HUES6 (cell line): ENCODE measurements around the gene ELAVL1.

Experiments used
- H3K27ac ChIP-seq: 2 replicates; pipeline ENCODE4 v1.7.0; 2013; ENCODE audit warnings: low read depth, mild to moderate bottlenecking, low read length, inconsistent platforms
- H3K27me3 ChIP-seq: 2 replicates; pipeline ENCODE4 v1.6.1; 2013; ENCODE audit warnings: low read length; ENCODE audit not compliant: control insufficient read depth, insufficient read depth
- H3K36me3 ChIP-seq: 2 replicates; pipeline ENCODE4 v1.6.1; 2013; ENCODE audit warnings: low read length; ENCODE audit not compliant: control insufficient read depth, insufficient read depth
- H3K4me1 ChIP-seq: 2 replicates; pipeline ENCODE4 v1.6.1; 2013; ENCODE audit warnings: low read length; ENCODE audit not compliant: control insufficient read depth, insufficient read depth
- H3K4me3 ChIP-seq: 2 replicates; pipeline ENCODE4 v1.5.1; 2013; ENCODE audit warnings: low read depth, low read length
- H3K9ac ChIP-seq: one replicate; pipeline ENCODE4 v1.6.1; 2013; ENCODE audit warnings: mild to moderate bottlenecking, low read length
- H3K9me3 ChIP-seq: 2 replicates; pipeline ENCODE4 v1.6.1; 2013; ENCODE audit warnings: low read depth, low read length; ENCODE audit not compliant: control insufficient read depth, insufficient read depth

ELAVL1 gene

GRCh38 chr19:7944177-7944761 is 61.2 kb downstream of the ELAVL1 start:
- Histone ChIP-seq H3K36me3 (peaks cover 23% of the 10 kb centered on the region), H3K9me3 (no peaks in the 10 kb centered on the region), H3K27ac (0 out of 2 replicates have a peak overlapping the region, but pooled peaks have one; percentile 54), H3K4me1 (peaks cover 4% of the 10 kb centered on the region; the same call in 1 of the 2 replicates), H3K4me3 (peak overlapping the region; percentile 95), H3K9ac (peak overlapping the region; percentile 79), H3K27me3 (no peaks in the 10 kb centered on the region)

- Histone ChIP-seq H3K27ac (peak within 1 kb of the TSS; percentile 93), H3K4me3 (peak within 1 kb of the TSS; percentile 95), H3K27me3 (no peaks in the 10 kb centered on the region), H3K36me3 (peaks cover 29% of the 10 kb centered on the region), H3K4me1 (peaks cover 4% of the 10 kb centered on the region; the same call in 1 of the 2 replicates), H3K9me3 (no peaks in the 10 kb centered on the region), H3K9ac (peak within 1 kb of the TSS; percentile 92)
Observed at GRCh38 chr19:7943444-7944176, 61.8 kb downstream of the ELAVL1 start, which contains the start of gene TIMM44. TIMM44 (minus strand) TSS chr19:7943666; CDS start chr19:7943651, 15 bp downstream.

GRCh38 chr19:7942981-7943443 is 62.4 kb downstream of the ELAVL1 start:
- peak overlapping the region; percentile 95 for H3K4me3 ChIP-seq
- H3K4me1 ChIP-seq = peaks cover 4% of the 10 kb centered on the region; the same call in 1 of the 2 replicates
- no peaks in the 10 kb centered on the region for H3K27me3 ChIP-seq
- peak overlapping the region; percentile 92 for H3K9ac ChIP-seq
- H3K27ac ChIP-seq = peak overlapping the region; percentile 93
- H3K9me3 ChIP-seq = no peaks in the 10 kb centered on the region
- H3K36me3 ChIP-seq = peaks cover 35% of the 10 kb centered on the region

- Histone ChIP-seq H3K4me3 (peak overlapping the region; percentile 95), H3K36me3 (peaks cover 44% of the 10 kb centered on the region), H3K9ac (no peak overlapping the region)
Observed at GRCh38 chr19:7941895-7942596, 63.4 kb downstream of the ELAVL1 start.

GRCh38 chr19:7940841-7941240 is 64.6 kb downstream of the ELAVL1 start:
- Histone ChIP-seq H3K9me3 (no peaks in the 10 kb centered on the region), H3K27me3 (no peaks in the 10 kb centered on the region), H3K4me3 (no peak overlapping the region), H3K9ac (no peak overlapping the region), H3K36me3 (peaks cover 56% of the 10 kb centered on the region), H3K27ac (no peak overlapping the region), H3K4me1 (peaks cover 4% of the 10 kb centered on the region; the same call in 1 of the 2 replicates)

More at GRCh38 chr19:7941895-7942596, 63.4 kb downstream of the ELAVL1 start:
- Histone ChIP-seq H3K27ac (no peak overlapping the region), H3K4me1 (peaks cover 4% of the 10 kb centered on the region; the same call in 1 of the 2 replicates), H3K27me3 (no peaks in the 10 kb centered on the region), H3K9me3 (no peaks in the 10 kb centered on the region)

- Histone ChIP-seq H3K27me3 (no peaks in the 10 kb centered on the region), H3K4me1 (no peaks in the 10 kb centered on the region), H3K36me3 (peaks cover 95% of the 10 kb centered on the region), H3K27ac (no peak overlapping the region), H3K9me3 (no peaks in the 10 kb centered on the region), H3K4me3 (no peak overlapping the region), H3K9ac (no peak overlapping the region)
Observed at GRCh38 chr19:7934766-7935165, 70.7 kb downstream of the ELAVL1 start.

- Histone ChIP-seq H3K27me3 (no peaks in the 10 kb centered on the region), H3K4me3 (no peak overlapping the region), H3K4me1 (peaks cover under 1% of the 10 kb centered on the region; the same call in 1 of the 2 replicates), H3K9ac (no peak overlapping the region), H3K9me3 (no peaks in the 10 kb centered on the region), H3K36me3 (peaks cover 92% of the 10 kb centered on the region), H3K27ac (no peak overlapping the region)
Observed at GRCh38 chr19:7933828-7934725, 71.4 kb downstream of the ELAVL1 start.

- no peaks in the 10 kb centered on the region for H3K27me3 ChIP-seq
- no peak overlapping the region for H3K4me3 ChIP-seq
- peaks cover 3% of the 10 kb centered on the region; the same call in 1 of the 2 replicates for H3K4me1 ChIP-seq
- no peaks in the 10 kb centered on the region for H3K9me3 ChIP-seq
- H3K9ac ChIP-seq = no peak overlapping the region
- no peak overlapping the region for H3K27ac ChIP-seq
- peaks cover 86% of the 10 kb centered on the region for H3K36me3 ChIP-seq
Observed at GRCh38 chr19:7933411-7933810, 72.0 kb downstream of the ELAVL1 start.

GRCh38 chr19:7932930-7933300 is 72.5 kb downstream of the ELAVL1 start:
- no peak overlapping the region for H3K9ac ChIP-seq
- peaks cover 81% of the 10 kb centered on the region for H3K36me3 ChIP-seq
- no peak overlapping the region for H3K27ac ChIP-seq

GRCh38 chr19:7932276-7932929 is 73.0 kb downstream of the ELAVL1 start:
- Histone ChIP-seq H3K27ac (no peak overlapping the region), H3K36me3 (peaks cover 77% of the 10 kb centered on the region), H3K4me1 (peaks cover 3% of the 10 kb centered on the region; the same call in 1 of the 2 replicates), H3K9me3 (no peaks in the 10 kb centered on the region), H3K27me3 (no peaks in the 10 kb centered on the region), H3K4me3 (no peak overlapping the region), H3K9ac (no peak overlapping the region)

More at GRCh38 chr19:7932930-7933300, 72.5 kb downstream of the ELAVL1 start:
- H3K27me3 ChIP-seq = no peaks in the 10 kb centered on the region
- no peak overlapping the region for H3K4me3 ChIP-seq
- no peaks in the 10 kb centered on the region for H3K9me3 ChIP-seq
- H3K4me1 ChIP-seq = peaks cover 3% of the 10 kb centered on the region; the same call in 1 of the 2 replicates
